HCEC 1CT (cell line): ENCODE measurements around the gene SEPSECS.
A peak's percentile ranks its signal among the peaks of the same experiment; 100 is the strongest.

Source experiments
- DNase-seq: peaks from one replicate; pipeline ENCODE4 v3.0.0-alpha.2; 2017

Gene SEPSECS

DNA sequence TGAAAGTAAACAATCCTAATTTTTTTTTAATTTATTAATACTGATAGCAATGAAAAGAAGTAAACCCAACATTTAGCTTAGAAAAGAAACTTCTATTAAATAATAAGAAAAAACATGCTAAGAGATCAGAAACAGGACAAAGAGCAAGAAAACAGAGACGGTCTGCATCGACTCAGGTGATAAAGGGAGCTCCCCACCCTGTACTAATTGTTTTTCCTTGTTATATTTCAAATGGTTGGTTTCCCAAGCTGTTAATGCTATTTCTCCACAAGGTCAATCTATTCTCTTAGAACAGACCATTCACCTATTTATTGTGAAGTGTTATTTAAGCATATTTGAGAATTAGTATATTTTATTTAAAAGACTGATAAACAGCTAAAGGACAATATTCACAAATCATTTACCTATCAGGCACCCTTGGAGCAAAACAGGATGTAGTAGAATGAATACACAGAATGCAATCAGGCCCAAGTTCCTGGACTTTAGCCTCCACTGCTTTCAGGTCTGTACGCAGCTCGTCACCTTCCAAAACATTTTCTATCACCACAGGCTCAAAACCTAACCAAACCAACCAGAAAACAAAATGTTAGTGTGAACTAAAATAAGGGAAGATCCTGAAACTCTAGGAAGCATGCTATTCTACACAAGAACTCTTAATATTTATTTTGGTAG, 5.5 kb downstream of the SEPSECS start:
- no peak for DNase-seq

DNA sequence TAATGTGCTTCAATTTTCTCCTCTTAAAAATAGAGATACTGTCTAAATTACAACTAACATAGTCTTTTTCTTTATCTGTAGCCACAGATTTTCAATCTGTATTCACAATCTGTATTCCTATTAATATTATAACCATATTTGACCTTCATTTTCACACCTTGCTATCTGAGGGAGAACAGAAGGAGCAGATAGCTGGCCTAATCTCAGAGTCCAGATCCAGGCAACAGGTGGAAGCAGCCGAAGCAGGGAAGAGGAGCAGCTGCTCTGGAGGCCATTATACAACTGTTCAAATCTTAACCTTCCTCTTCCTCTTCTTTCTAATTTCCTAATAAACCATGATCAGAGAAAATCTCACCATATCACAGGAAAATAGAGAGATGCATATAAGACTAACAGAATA, 14.2 kb downstream of the SEPSECS start:
- DNase-seq, result no peak

DNA sequence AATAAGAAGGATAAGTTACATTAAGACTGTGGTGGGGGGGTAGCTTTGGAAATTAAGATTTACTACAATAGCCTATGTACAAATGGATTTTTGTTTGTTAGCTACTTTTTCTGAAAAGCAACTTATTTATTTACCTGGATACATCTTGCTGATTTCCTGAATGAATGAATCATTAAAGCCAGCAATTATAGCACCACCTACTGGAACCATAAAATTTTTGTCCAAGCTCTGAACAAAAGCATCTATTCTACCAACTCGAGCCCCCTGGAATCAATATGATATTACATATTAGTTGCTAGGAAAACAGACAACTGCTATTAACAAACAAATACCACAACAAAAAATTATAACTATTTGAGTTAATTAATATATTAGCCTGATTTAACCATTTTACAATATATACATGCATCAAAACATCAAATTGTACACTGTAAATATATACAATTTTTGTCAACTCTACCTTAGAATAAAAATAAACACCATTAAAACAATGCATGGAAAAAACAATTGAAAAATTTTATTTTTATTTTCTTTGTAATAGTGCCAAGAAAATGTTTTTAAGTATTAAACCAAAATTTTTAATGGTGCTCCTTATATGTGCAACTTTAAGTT, 15.3 kb downstream of the SEPSECS start:
- DNase-seq, result peak; percentile 10

DNA sequence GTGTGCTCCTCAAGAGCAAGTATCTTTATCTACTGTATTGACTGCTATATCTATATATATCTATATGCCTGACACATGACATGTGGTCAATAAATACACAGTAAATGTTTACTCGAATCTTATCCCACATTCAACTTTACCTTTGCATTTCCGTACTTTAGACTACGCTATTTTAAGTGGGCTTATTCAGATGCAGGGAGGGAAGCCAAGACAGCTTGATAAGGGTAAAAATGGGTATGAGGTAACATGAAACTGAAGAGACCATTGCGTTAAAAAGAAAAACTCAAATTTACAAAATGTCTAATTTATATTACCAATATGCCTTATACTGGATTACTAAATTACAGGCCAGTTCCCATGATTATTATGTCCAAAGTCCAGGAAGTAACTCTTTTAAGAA, 17.8 kb downstream of the SEPSECS start:
- no peak for DNase-seq

DNA sequence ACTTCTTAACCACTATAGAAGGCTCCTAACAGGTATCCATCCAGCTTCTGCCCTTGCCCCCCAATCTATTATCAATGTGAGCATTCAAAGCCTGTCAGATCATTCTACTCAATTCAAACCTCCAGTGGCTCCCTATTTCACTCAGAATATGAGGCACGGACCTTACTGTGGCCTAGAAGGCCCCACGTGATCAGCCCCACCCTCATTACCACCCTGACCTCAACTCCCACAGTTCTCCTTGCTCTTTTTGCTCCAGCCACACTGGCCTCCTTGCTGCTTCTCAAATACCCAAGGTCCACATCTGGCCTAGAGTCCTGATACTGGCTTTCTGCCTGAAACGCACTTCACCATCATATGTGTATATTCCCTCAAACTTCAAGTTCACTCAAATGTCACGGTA, 18.7 kb downstream of the SEPSECS start:
- DNase-seq, result no peak

DNA sequence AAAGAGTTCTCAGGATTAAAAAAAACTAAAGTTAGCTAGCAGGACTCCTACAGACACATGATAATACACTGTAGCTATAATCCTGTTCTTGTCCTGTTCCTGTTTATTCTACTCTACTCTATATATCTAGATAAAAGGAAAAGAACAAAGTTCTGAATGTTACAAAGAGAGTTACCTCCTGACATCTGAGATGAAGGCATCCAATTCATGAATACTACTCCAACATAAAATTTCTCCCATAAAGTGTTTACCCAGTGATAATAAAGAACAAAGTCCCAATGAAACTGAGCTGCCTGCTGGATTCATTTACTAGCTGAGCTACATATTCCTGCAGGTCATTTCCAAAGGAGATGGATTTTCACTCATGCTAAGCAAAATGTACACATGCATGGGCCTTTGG, 27.1 kb downstream of the SEPSECS start:
- no peak for DNase-seq

DNA sequence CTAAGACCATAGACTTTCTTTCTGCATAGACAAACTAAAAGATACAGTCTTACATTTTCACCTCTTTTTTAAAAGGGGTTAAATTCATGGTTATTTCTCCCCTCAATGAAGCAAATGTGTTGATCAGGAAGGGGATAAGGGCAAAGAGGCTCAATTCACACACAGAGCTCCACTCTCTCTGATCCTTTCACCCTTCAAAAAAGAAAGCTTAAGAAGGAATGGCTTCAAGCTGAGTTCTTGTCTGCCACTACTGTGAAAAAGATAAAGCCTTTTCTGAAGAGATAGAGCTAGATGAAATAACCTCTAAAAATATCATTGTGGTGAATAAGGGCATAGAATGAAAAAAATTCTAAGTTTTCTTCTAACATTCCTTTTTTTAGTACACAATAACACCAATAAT, 28.3 kb downstream of the SEPSECS start:
- DNase-seq, result no peak

DNA sequence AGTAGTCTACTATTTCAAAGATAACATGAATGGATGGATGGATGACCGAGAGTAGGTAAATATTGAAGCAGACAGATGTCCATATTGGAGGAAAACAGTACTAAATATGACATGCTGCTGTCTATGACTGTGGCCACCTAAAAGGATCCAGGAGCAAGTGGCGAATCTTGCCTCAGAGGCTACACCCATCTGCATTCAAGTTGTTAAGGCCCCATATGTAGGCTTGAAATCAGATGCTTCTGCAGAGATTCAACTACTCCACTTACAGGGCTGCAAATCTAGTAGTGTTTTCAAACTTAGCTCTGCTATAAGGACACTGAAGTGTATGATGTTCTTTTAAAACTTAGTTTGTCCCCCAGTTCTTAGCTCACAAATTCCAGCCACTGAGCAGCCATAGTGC, 28.9 kb downstream of the SEPSECS start:
- DNase-seq, result no peak

DNA sequence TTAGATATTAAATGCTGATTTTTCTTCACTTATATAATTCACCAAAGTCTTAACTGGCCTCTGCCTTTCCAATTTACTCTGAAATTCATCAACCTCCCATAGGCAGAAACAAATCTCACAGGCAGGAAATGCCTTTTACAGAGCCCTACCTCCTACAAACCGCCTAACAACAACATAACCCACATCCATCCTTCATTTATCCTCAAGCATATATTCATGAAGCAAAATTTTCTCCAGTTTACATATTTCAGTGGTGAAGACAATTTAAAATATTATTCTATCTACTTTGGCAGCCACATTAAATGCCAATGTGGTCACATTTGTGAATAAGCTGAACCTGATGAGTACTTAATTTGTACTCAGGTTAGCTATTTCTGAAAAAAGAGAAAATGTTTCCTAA, 30.3 kb downstream of the SEPSECS start:
- DNase-seq, result no peak

DNA sequence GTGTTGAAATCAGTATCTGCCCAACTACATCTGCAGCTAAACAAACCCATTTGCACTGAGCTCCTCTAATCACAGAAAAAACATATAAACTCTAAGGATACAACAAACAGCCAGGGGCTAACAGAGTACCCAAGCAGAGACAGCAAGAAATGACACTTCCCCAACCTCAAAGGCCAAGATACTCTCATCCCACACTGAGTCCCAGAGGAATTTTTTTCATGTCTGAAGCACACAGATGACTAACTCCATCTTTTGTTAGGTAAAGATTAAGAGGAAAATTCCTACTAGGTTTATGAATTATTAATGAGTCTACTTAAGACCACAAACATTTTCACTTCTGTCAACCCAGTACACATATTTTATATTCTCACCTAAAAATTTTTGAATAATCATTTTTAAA, 31.6 kb downstream of the SEPSECS start:
- no peak for DNase-seq

DNA sequence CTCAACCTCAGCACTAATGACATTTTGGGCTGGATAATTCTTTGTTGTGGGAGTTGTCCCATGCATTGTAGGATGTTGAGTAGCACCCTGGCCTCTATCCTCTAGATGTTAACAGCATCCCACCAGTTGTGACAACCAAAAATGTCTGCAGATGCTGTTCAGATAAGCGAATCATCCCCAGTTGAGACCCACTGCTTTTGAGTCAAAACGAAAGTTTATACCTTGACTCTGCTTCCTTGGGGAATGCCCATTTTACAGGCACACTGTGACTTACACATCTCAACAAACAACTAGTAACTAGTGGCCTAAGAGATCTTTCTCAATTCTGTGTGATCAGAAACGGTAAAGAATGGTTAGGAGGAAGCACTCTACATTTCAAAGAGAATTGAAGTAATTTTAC, 37.0 kb downstream of the SEPSECS start:
- DNase-seq, result no peak

DNA sequence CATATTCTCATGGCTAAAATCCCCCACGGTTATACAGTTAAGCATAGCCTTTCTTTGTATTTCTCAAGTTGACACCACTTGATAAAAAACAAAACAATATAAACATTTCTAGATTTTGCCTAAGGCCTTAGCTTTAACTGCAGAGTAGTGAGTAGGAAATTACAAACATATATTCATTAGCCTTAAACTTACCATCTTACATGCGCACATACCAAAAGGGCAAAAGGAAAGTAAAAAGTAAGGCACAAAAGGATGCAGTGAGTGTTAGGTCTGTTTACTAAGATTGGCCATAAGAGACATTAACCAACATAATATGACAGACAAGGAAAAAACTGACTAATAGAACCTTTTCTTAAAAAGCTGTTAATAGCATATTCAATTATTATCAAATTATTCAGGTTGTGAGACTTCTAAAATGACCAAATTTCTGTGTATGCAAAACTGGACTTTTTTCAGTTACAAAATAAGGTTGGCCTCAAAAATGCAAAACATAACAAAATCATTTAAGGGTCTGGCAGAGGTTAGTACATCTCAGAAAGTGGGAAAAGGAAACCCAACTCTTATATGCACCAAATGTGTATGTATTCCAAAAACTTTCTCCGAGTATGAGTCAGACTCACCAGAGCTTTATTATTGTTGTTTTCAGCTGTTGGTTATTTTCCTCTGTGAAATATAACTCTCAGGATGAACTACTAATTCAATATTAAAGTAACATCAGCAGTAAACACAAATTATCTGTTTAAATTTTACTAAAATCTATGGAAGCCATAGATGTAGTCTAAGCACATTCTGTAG, 39.9 kb downstream of the SEPSECS start:
- DNase-seq, result no peak

DNA sequence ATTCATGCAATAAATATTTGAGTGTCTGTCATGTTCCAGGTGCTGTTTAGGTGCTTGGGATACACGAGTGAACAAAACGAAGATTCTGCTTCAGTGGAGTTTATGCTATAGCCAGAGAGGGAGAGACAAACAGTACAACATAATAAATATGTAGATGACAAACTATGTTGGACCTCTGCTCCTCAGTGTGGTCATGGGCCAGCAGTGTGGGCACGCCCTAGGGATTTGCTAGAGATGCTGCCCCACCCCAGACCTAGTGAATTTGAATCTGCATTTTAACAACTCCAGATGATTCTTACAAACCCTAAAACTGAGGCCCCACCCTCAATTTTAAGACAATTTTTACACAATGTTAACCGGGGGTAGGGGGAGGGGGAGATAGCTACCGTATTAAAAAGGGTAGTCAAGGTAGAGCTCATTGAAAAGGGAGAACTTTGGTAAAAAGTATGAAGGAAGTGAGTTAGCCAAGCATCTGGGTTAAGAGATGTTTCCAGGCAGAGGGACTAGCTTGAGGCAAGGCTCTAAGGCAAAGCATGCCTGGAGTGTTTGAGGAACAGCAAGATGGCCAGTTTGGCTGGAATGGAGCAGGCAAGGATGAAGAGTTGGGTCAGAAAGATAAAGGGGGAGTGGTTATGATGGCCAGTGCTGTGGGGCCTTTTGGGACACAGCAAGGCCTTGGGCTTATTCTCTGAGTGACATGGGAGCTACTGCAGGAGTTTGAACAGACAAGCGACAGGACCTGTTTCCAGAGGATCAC, 42.4 kb downstream of the SEPSECS start:
- no peak for DNase-seq

DNA sequence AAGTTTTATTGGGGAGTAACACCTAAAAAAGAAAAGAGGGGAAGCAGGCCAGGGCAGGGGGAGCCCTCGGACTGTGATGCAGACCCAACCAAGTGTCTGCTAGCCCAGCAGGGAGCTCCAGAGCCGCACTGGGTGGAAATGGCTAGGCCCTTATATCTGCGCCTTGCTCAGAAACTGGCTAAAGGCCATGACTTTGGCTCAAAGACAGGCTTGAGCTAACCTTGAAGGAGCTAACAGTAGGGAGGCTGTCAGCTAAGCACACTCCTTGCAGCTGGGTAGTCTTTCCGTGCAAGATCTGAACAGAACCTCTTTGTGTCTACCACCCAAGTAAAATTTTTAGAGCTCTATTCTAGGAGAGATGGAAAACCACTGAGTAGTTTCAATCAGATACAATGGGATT, 43.0 kb downstream of the SEPSECS start:
- DNase-seq, result no peak

DNA sequence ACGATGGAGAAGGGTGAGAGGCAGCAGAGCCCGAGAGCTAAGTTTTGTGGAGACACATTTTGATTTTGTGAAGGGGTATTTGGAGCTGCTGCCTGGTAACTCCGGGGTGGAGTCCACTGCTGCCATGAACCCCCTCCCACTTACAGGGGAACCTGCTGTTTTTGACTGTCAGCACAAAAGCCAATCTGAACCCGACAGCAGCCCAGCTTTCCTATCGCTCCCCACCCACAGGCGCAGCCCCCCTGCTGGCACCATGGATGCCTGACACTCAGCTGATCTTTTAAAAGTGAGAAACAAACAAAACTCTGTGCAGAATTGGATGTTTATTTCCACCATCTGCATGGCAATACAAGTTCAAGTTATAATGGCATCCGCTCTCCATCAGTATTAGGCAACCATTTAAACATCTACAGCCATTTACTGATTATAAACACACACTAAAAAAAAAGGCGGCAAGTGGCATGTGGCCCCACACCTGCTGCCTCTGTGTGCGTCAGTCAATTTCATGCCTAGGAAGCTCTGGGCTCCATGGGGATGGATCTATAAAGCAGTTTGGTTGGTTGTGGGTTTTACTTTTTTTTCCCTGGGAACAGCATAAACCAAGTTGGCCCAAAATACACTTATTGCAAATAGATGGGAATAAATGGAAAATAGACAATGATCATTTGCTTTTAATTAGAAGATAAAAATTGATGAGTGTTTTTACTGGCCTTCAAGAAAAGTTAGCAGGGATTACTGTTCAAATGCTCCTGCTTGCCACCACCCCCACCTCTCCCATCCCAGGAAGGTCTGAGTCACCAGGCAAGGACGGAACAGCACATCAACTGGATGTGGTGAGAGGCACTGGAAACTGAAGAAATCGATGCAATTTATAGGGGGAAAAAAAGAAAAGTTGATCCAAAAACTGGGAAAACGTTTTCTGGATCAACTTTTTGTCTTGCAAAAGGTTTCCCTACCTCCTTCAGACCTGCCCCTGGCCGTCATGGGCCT, 46.0 kb downstream of the SEPSECS start:
- DNase-seq, result peak; percentile 36

DNA sequence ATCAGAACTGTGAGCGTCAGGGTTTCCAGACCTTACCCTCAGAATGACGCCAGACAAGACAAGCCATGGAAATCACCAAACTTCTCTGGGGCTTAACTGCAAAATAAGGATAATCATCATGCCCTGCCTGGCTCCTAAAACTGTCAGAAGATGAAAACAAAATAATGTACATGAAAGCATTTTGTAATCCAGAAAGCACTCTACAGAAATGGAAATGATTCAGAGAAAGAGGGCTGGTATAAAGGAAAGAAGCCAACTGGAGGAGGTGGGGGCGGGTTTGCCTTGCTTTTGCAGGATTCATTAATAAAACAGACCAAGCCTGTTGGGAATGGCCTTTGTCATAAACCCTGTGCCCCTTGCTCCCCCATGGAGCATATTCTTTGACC, 47.3 kb downstream of the SEPSECS start:
- DNase-seq, result no peak

DNA sequence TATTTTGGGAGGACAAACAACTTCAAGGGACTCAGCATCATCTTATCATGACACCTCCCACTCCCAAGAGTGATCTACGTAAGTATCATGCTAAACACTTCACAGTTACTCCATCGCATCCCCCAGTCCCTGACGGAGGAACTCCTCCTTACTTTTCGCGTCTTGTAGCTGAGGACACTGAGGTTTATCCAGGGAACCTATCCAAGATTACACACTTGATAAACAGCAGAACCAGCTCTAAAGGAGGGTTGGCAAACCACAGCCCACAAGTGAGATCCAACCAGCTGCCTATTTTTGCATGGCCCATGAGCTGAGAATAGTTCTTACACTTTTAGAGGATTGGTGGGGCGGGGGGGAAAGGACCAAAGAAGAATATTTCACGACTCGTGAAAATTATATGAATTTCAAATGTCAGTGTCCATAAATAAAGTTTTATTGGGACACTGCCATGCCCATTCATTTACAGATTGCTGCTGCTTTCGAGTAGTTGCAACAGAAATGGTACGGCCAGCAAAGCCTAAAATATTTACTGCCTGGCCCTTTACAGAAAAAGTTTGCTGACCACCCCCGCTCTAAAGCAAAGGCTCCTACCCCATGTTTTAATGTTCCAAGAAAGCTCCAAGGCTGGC, 47.8 kb downstream of the SEPSECS start:
- no peak for DNase-seq

DNA sequence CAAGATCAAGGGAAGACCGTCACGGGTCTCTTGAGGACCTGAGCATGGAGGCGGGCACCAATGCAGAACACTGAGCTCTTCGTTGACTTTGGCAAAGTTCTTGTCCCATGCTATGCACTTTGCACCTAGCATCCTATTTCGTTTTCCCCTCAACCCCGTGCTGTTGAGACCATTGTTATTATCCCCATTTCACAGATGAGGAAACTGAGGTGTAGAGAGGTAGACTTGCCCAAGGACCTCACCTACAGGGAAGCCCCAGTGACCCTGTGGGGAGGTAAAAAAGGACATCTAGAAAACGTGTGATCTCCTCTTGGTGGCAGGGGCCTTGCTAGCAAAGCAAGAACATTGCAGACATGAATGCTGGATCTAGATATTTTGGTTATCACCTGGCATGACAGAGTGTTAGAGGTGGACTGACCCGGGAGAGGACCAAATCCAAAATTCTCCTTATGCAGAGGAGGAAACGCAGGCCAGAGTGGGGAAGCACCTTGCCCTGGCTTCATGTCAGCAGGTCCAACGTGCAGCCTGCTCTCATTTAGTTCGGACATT, 48.5 kb downstream of the SEPSECS start:
- DNase-seq, result no peak

DNA sequence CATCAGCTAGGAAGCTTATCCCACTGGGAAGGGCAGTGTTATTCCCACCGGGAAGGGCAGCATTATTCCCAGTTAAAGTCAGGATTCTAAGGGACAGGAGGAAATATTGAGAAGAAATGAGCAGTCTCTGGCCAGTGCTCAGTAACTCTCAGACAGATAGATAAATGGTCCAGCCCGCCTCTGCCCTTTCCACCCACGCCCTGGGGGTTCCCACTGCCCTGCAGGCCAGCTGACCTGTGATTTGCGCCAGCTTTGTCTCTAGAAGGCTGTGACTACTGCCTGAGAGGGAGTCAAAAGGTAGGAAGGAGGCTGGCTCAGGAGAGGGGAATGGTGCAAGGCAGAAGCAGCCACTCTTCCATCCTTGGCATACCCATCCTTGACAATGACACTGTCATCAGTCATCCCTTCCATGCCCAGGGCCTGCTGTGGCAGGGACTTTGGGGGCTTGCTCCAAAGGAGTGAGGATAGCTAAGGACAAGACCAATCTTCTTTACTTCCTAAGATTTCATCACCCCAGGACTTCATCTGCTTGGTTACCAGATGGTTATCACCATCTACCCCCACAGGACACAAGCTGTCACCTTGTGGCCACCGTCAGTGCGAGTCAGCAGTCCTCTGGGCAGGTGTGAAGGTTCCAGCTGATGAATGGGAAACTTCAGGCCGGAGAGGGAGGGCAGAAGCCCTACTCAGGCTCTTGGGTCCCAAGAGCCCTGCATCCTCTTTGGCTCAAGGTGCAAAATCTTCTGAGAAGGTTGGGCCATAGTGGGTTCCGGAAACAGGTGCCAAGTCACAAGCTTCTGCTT, 49.5 kb downstream of the SEPSECS start:
- no peak for DNase-seq

DNA sequence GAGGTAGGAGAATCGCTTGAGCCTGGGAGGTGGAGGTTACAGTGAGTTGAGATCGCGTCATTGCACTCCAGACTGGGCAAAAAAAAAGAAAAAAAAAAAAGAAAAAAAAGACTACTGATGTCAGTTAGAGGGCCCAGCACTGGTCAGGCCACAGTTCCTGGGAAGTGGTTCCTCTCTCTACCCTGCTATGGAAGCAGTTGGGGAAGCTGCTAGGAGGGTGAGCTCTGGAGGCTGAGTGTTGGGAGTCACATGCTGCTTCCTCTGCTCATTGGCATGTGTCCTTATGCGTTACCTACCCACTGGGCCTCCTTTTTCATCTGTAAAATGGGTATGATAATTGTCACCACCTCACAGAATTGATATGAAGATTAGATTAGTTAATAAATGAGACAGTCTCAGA, 50.7 kb downstream of the SEPSECS start:
- no peak for DNase-seq

DNA sequence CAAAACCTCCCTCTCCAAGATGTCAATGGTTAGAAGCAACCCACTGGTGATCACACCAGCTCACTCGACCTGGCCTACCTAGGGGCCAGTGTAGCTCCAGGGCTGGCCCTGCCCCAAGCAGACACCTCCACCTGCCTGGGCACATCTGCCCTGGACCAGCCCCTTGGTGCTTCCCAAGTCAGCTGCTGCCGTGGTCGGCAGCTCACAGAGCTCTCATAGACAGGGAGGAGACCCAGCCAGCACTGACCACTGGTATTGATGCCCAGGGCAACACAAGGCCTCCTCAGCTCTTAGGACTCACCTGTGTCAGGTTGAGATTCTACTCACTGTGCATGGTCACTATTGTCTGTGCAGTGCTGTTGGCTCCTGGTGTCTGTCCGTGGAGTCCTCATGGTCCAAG, 51.7 kb downstream of the SEPSECS start:
- DNase-seq, result no peak
